SK-N-SH treated with all-trans-retinoic acid at 6 μM for 48 hours (cell line): ENCODE measurements around the gene TRMT112.

ENCODE experiments used
- GLIS3 ChIP-seq: fragments of 250-450 bp; sonication (Bioruptor Pico); IDR thresholded peaks from 2 replicates; pipeline ENCODE4 v1.5.0; 2020; ENCODE audit warnings: mild to moderate bottlenecking, moderate library complexity
- PPARA ChIP-seq: fragments of 250-450 bp; sonication (Bioruptor Pico); IDR thresholded peaks from 2 replicates; pipeline ENCODE4 v1.5.0; 2020; ENCODE audit warnings: mild to moderate bottlenecking, borderline replicate concordance
- TCF4 ChIP-seq: fragments of 250-450 bp; sonication (Bioruptor Pico); IDR thresholded peaks from 2 replicates; pipeline ENCODE4 v1.8.0; 2021; ENCODE audit warnings: mild to moderate bottlenecking, moderate library complexity, borderline replicate concordance
- ZC3H10 ChIP-seq: fragments of 250-450 bp; sonication (Bioruptor Pico); IDR thresholded peaks from 2 replicates; pipeline ENCODE4 v1.5.1; 2021; ENCODE audit warnings: mild to moderate bottlenecking, moderate library complexity
- TF ChIP-seq, protein P1 (sequence below): fragments of 250-450 bp; sonication (Bioruptor Pico); IDR thresholded peaks from 2 replicates; pipeline ENCODE4 v1.5.1; 2020; ENCODE audit warnings: low read depth, mild to moderate bottlenecking, moderate library complexity

DNA sequence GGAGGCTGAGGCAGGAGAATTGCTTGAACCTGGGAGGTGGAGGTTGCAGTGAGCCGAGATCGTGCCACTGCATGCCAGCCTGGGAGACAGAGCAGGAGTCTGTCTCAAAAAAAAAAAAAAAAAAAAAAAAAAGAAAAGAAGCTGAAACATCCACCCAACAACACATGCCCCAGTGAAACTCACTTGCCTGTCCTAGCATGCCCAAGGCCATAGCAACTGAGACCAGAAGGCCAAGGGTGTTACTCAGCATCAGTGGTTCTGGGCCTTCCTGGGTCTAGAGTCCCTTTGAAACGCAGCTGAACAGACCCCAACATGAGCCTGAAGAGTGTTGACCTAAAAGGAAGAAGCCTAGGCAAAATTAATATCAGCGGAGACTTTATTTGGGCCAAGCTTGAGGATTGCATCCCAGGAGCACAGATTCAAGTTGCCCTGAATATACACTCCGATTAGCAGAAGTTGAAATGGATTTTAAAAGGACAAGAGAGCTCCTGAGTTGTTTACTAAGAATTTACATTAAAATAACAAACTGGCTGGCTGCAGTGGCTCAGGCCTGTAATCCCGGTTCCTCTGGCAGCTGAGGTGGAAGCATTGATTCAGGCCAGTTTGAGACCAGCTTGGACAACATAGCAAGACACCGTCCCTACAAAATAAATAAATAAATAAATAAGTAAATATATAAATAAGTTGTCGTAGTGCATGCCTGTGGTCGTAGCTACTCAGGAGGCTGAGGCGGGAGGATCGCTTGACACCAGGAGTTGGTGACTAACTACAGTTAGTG, 7.5 kb upstream of the TRMT112 start:
- TF ChIP-seq PPARA (CRISPR knock-in tag) (no peak), TCF4 (no peak), ZC3H10 (CRISPR knock-in tag) (no peak), GLIS3 (CRISPR knock-in tag) (no peak)
- TF ChIP-seq, protein P1, sequence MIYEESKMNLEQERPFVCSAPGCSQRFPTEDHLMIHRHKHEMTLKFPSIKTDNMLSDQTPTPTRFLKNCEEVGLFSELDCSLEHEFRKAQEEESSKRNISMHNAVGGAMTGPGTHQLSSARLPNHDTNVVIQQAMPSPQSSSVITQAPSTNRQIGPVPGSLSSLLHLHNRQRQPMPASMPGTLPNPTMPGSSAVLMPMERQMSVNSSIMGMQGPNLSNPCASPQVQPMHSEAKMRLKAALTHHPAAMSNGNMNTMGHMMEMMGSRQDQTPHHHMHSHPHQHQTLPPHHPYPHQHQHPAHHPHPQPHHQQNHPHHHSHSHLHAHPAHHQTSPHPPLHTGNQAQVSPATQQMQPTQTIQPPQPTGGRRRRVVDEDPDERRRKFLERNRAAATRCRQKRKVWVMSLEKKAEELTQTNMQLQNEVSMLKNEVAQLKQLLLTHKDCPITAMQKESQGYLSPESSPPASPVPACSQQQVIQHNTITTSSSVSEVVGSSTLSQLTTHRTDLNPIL, result no peak
